HG02973 (cell line): ENCODE data around the gene AUTS2.

Source experiments
- ATAC-seq: cut with Tn5 transposase; IDR thresholded peaks from one replicate; pipeline ENCODE4 v1.9.1; 2021; ENCODE audit warnings: moderate library complexity; ENCODE audit not compliant: unreplicated experiment

AUTS2 gene

DNA sequence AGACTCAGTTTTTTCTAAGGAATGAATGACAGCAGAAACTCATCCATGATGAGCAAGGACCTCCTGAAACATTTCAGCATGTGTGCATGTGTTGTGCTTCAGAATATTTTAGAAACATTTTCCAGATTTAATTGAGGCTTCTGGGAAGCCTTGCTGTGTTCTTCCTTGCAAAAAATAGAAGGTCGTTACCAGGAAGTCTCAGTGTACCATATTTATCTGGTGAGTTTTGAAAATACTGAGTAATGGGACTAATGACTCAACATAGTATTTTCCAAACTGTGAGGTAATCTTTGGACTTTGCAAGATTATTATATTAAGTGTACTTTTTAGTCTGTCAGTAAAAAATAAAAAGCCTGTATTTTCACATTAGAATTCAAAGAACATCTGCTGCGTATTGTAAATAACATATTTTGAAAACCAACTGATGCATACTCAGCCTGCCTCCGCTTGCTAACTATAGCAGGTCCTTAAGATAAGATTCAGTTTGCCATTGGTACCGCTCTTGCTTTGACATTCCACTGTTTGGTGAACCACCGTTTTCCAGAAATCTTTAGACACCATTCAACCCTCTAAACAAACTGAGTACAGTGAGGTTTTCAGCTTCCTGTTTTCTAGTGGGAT is 794.1 kb downstream of the AUTS2 start:
- ATAC-seq = no peak

- no peak for ATAC-seq
Observed at GRCh38 chr7:70392877-70393435, 794.7 kb downstream of the AUTS2 start.

GRCh38 chr7:70393956-70394355 is 795.7 kb downstream of the AUTS2 start:
- no peak for ATAC-seq

- no peak for ATAC-seq
Observed at GRCh38 chr7:70400829-70401380, 802.6 kb downstream of the AUTS2 start.

- ATAC-seq = no peak
Observed at GRCh38 chr7:70402069-70402468, 803.8 kb downstream of the AUTS2 start.

- no peak for ATAC-seq
Observed at GRCh38 chr7:70405241-70405640, 807.0 kb downstream of the AUTS2 start.

- no peak for ATAC-seq
Observed at GRCh38 chr7:70406186-70406949, 808.1 kb downstream of the AUTS2 start.

DNA sequence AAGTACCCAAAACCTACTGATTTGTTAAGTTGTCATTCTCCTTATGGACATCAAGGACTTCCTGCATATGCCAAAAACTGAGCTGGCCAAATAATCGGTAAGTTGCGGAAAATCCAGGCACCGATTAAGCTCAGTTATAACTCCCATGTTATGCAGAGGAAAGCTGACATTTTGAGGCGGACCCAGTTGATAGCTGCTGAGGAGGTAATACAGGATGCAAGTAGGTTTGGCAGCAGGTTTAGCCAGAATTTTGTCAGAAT is 808.6 kb downstream of the AUTS2 start:
- no peak for ATAC-seq

GRCh38 chr7:70408477-70408876 is 810.2 kb downstream of the AUTS2 start:
- ATAC-seq = no peak

DNA sequence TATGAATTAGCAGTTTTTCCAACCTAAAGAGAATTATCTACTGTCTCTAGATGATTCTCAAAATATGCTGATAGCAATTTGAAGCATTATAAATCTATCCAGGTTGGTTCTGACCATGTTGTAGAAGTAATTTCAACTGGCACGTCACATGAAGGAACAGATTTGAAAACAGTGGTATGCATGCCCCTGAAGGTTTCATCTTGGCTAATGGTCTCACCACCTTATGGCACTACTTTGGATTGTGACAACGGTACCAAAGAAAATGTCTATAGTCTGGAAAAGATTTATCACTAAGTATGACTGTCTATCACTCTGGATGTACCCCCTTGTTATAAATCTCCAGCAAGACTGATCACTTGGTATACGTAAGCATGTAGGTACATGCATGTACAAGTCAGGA is 810.6 kb downstream of the AUTS2 start:
- no peak for ATAC-seq

- ATAC-seq = peak; percentile 64
Observed at GRCh38 chr7:70410134-70410750, 812.0 kb downstream of the AUTS2 start.

GRCh38 chr7:70414368-70414767 is 816.1 kb downstream of the AUTS2 start:
- ATAC-seq = no peak

- peak; percentile 54 for ATAC-seq
Observed at GRCh38 chr7:70415179-70415972, 817.1 kb downstream of the AUTS2 start.

- no peak for ATAC-seq
Observed at GRCh38 chr7:70416347-70416985, 818.2 kb downstream of the AUTS2 start.

DNA sequence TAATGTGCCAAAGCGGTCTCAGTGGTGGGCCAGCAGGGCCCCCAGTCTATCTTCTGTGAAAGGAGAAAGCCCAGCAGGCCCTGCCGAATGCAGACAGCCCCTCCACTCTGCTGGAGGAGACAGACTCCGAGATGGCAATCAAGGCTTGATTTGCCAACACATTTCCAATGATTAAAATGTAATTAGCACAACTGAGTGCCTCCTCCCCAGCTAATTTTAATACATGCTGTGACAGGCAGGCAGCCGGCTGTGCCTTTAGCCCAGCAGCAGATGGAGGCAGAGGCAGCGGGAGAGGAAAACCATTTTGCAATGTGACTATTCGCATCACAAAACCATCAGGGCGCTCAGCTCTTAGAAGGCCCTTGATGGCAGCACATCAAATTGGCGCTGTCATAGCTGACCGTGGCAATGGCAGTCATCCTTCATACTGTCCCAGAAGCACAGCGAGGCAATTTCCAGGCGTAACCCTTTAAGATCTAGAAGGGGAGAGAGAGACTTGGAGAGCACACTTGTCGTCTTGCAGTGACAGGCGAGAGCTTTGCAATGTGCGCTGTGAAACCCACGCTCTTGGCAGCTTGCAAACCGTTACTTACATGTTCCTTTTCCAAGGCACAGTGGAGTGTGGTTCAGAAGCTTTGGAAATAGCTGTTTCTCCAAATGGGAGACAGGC is 818.8 kb downstream of the AUTS2 start:
- ATAC-seq = no peak

- no peak for ATAC-seq
Observed at GRCh38 chr7:70419526-70420380, 821.5 kb downstream of the AUTS2 start.

- ATAC-seq = no peak
Observed at GRCh38 chr7:70420381-70420662, 822.0 kb downstream of the AUTS2 start.

- ATAC-seq = no peak
Observed at GRCh38 chr7:70421319-70421718, 823.0 kb downstream of the AUTS2 start.

DNA sequence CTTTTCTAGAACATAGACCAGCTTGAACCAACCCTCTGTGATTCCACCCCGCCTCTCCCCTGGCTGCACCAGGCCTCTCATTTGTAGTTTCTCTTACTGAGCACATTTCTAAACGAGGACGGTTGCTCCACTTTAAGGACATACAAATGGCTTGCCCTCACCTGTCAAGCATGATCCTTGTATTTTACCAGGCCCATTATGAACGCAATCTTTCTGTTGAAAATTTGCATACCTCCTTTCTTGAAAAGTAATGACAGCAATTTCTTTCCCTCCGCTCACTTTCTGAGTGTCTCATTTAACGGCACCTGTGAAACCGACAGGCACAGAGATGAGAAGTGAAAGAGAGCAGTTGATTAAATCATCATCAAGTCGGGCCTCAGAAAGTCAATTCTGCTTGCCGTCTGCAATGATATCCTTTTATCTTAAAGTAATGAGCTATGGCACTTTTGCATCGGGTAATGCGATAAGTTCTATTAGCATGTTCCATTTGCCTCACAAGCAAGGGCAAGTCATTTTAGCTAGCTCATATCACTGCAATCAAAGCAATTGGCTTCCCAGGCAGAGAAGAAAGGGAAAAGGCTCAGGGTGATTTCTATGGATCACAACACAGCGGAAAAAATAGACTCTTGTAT is 828.1 kb downstream of the AUTS2 start:
- no peak for ATAC-seq
